Kidney tubule cell (primary cell): Measurements from ENCODE around the gene HNRNPH2.

Source experiments
- DNase-seq: peaks from one replicate; pipeline ENCODE4 v3.0.0-alpha.2; 2018; ENCODE audit warnings: low spot score

HNRNPH2 gene, protein sequence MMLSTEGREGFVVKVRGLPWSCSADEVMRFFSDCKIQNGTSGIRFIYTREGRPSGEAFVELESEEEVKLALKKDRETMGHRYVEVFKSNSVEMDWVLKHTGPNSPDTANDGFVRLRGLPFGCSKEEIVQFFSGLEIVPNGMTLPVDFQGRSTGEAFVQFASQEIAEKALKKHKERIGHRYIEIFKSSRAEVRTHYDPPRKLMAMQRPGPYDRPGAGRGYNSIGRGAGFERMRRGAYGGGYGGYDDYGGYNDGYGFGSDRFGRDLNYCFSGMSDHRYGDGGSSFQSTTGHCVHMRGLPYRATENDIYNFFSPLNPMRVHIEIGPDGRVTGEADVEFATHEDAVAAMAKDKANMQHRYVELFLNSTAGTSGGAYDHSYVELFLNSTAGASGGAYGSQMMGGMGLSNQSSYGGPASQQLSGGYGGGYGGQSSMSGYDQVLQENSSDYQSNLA

DNA sequence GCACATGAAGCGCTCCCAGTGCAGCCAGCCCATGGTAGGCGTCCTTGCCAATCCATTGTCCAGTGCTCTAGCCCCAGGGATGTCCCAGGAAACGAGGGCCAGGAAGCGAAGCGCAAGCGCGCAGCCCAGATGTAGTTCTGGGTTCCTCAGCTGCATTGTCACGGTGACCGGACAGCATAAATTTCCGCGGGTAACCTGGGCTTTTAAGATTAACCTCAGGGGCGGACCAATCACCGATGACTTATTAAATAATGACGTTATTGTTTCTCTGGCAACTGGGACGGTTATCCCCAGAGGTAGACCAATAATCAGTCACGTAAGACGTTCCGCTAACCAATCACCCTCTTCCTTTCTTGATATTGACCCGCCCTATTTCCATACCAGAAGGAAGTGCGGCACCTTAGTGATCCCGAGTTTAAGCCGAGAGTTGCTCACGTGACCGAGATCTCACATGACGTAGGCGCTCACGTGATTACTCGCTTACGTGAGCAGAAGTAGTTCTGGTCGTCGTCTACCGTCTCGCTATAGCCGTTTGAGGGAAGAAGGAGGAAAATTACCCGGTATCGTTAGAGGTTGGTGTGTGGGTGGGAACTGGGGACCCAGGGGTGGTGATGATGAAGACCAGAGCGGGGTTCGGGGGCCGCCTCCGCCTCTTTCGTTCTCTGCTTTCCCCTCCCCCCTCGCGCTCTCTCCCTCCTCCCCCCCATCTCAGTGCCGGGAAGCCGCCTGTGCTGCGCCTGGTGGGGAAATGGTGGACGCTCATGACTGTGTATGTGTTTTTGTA lies at the start of gene HNRNPH2, which contains the start of gene GLA:
Gene HNRNPH2, plus strand, starts transcription at position 475 of the 784 bp plus-strand sequence. CDS start 3,767 bp downstream, outside the sequence.
Gene GLA, minus strand, starts transcription at position 178 of the 784 bp plus-strand sequence. Its CDS starts 22 bp downstream, at position 156.
- peak; percentile 98 for DNase-seq

DNA sequence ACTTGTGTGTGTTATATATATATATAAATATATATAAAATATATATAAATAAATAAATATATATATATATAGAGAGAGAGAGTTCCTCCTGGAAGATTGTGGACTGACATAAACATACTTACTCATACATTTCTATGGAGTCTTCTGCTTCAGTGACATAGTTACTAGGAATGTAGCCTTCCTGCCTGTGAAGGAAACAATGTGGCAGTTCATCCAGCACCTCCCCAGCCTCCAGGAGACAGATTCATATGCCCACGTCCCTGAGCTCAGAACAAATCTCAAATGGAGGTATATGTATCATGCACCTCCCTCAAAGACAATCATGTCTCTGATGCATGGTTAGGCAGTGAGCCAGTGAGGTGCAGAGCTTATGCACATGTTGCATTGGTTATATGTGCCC lies 48.1 kb upstream of the HNRNPH2 start:
- DNase-seq = peak; percentile 39

DNA sequence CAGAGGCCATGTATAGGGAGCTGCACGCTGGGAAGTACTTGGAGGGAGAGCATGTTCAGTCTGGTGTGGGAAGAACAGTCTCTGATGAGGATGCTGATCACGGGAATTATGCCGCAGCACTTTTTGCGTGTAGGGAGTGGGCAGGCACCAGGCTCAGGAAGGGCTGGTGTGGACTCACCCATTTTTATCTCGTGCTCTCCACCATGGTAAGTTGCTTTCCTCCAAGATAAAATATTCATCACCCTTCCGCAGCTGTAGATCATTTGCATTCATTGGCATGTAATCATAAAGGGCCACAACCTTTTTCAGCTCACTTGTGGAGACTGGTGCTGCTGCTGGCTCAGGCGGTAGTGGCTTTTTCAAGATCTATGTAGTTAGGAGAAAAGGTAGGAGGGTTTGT lies 47.6 kb upstream of the HNRNPH2 start:
- DNase-seq = no peak

DNA sequence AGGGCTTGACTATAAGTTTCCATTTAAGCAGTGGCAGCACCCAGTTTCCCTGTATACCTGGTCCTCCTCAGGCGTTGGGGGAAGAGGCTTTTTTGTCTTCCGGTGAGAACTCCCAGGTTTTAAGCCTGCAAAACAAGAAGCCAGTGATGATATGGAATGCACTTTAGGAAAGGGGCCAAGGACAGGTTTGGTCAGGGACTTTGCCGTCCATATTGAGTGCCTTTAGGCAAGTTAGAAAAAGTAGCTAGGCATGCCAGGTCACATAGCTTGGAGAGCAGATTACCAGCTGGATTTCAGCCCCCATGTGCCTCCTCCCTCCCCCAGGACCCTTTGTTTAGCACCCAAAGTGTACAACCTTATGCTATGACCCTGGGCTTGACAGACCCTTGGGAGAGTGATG lies 45.9 kb upstream of the HNRNPH2 start:
- no peak for DNase-seq

DNA sequence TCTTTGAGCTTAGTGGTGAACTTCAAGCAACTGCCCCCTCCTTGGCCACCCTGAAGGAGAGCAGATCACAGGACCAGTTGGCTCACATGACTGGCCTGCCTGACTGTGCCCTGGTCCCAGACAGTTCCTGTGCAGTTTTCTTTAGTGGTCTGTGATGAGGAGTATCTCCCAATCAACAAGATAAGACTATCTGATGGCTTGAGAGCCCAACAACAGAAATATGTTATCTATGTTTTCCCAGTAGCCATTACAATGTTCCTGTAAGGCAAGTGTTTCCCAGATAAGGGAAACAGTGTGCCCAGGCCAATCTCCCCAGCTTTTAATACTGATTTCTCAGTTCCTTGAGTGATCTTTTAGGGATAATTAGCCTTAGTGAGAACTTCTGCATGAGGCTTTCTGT lies 45.3 kb upstream of the HNRNPH2 start:
- no peak for DNase-seq

DNA sequence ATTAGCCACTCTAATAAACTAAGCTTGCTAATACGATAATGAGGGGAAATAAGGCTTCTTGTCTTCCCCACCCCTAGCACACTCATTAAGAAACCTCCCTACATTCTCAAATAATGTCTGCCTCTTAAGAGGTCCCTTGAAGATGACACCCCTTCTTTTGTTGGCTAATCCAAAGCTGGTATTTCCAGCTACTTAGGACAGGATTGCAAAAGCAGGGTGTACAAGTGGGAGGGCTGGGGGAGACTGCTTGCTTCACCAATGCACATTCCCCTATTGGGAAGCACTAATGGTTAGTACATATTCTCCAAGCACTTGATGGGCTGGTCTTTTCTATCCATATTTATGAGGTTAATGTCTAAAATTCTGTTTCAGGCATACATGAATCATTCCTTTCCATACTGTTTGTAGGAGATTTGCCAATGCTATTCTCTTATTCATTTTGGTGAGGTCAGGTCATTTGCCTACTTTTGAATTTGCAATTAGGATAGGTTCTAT lies 42.7 kb upstream of the HNRNPH2 start:
- no peak for DNase-seq

DNA sequence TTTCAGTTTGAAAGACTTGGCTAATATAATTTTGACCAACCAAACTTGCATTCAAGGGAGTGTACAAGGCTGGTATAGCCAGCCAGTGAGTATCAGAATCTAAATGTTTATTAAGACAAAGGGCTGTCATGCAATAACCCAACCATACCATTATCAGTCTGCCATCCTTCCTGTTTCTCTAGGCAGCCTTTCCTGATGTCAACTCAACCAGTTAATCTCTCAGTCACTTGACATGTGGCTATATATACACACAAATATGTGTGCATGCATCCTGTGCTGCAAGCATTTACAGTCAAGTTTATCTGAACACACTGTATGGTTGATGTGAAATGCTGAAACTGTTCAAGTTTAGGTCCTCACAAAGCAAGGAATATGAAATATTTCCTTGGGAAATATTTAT lies 39.2 kb upstream of the HNRNPH2 start:
- DNase-seq = no peak

DNA sequence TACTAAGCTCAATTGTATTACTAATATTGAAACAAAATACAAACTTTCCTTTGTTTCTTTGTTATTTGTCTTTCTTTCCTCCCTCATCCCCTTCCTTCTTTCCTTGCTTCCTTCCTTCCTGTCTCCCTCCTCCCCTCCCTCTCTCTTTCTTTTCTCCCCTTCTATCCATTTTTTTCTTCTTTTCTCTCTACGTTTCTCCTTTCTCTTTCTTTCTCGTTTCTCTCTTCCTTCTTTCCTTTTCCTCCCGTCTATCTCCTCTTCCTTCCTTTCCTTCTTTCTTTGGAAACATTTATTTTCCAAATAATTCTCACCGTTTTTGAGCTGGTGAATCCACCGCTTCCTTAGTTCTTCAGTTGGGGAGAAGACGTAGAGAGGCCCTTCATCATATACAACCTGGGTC lies 38.3 kb upstream of the HNRNPH2 start:
- DNase-seq = no peak

DNA sequence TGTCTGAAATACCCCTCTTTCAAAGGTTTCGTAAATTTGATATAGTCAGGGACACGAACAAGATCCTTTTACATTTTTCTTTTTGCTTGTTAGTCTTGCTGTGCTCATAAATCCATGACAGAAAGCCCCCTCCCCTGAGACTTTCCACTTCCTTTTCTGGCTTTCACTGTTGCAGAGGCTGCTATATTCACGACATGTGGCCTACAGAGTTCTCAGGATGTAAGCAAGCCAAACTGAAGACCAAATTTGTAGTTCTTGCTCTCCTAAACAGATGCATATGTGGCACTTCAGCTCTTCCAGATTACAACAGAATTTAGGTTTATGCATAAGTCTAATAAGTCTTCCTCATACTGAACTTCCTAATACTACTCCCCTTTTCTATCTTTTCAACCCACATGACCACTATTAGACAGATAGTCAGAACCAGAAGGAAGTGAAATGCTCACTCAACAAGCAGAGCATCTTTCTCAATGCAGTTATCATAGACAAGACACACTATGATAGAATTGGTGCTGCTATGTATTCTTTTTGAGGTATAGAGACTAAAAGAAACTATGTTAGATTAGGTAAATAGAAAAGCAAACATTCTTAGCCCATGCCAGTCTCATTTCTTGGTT lies 37.0 kb upstream of the HNRNPH2 start:
- DNase-seq = no peak

DNA sequence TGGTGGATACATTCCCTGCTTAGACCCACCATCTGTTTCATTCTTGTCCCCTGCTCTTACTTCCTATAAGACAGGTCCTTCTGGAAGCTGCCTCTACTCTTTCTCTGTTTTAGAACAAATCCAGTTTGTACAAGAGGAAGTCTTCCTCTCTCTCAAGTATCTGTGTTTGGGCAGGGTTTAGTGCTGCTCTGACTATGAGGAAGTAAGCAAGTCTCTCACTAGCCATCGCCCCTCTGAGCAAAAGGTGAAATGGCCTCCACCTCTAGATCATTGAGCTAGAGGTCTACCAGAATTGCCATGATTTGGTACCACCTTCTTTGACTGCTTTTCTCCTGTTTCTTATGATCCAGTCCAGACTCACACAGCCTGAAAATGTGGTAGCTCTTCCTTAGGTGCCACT lies 30.5 kb upstream of the HNRNPH2 start:
- no peak for DNase-seq

DNA sequence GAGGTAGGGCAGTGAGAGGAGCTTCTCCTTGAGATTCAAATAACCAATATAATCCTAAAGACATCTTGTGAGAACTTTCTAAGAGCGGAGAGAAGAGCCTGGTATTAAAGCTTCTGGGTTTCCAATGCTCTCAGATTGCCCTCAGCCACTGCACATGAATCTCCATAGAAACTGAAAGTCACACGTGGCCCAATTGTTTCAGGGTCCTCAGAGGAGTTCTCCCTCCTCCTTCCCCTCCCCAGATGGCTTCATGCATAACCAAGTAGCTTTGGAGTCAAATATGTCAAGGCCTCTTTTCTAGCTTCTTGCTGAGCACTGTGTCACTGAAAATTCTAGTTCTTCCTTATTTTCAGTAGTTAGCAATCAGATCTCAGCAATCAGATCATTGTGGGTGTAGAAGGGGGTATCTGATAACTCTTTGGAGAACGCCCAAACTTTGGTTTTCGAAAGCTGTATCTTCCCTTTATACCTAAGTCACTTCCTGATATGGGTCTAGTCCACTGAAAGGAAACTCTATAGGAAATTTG lies 24.3 kb upstream of the HNRNPH2 start:
- DNase-seq = no peak

DNA sequence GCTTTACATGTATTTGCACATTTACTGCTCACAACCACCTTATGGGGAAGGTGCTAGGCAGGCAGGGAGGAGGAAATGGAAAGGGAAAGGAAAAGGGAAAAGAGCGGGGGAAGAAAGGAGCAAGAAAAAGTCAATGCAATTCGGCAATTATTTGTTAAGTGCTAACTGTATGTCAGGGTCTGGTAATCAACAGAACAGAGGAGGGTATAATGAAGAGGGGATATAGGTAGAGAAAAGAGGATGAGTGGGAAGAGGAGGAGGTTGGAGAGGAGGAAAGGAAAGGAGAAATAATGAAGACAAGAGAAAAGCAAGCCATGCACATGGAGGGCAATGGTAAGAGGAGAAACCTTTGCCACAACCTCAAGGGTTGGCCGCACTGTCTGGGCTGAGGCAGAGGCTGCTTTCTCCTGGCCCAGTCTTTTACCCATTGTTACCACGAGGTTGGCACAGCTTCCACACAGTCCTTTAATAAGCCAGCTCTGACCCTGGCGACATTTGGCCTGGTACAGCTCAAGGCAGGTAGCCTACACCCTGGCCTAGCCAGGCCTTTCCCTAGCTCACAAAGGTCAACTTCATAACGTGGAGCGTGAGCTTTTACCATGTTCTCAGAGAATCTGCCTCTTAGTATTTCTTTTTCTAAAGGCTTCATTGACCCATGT lies 22.9 kb upstream of the HNRNPH2 start:
- no peak for DNase-seq

DNA sequence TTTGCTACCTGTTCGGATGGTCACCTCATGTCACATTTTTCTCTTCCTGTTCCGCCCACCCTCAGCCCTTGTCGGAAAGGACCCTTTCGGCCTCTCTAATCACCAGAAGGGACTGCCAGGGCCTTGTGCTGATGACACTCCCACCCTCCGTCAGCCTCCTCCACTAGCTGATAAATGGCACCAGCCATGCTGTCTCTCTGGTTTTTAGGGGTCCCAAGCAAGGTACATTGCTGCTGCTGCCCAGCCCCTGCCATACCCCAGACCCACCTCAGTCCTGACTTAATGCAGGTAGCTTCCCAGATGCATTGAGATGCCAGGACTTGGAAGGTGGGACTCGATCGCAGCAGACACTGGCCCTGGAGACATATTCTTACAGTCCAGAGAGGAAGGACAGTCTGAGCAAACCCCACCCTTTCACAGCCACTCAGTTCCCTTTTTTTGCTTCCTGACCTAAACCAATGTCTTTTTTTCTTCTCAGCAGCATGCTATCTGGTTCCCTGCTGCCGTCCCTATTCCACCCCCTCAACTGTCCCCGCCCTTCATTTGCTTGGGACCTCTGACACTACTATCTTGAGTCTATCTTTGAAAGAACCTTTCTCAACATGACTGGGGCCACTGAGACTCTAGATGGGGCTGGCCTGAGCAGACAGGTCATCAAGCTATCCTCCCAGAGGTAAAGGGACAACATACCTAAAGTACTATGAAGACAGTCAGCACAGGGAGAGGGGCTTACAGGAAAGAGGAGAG lies 22.1 kb upstream of the HNRNPH2 start, which contains the start of gene BTK:
Gene BTK, minus strand, starts transcription at position 397 of the 747 bp plus-strand sequence. CDS start 10,907 bp downstream, outside the sequence.
- no peak for DNase-seq

DNA sequence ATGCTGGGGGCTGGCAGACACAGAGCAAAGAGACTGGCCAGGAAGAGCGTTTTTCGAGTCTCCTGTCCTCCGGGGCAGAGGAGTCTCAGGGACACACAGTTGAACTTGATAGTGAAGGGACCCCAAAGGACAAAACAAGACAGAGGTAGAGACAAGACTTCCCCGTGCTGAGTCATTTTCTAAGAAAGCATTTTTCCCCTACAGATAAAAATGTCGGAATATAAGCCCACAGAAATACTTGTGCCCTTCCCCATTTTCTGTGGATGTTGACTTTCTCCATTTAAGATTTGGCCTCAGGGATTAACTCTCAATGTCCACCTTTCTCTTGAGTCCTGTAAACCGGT lies 21.5 kb upstream of the HNRNPH2 start:
- DNase-seq = no peak

DNA sequence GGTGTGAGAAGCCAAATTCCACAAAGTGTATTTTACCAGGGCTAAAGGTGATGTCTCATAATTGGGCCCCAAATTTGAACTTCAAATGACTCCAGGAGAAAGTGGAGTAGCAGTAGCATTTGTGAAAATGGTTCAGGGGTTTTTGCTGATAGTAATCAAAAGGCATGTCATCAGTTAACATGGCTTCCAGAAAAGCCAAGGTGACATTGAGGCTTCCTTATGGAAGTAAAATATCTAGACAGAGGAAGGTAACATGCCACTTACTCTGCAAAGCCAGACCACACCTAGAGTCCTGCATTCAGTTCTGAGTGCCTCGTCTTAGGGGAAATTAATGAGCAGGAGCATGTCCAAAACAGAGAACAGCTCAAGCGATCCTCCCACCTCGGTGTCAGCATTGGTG lies 19.4 kb upstream of the HNRNPH2 start:
- no peak for DNase-seq

DNA sequence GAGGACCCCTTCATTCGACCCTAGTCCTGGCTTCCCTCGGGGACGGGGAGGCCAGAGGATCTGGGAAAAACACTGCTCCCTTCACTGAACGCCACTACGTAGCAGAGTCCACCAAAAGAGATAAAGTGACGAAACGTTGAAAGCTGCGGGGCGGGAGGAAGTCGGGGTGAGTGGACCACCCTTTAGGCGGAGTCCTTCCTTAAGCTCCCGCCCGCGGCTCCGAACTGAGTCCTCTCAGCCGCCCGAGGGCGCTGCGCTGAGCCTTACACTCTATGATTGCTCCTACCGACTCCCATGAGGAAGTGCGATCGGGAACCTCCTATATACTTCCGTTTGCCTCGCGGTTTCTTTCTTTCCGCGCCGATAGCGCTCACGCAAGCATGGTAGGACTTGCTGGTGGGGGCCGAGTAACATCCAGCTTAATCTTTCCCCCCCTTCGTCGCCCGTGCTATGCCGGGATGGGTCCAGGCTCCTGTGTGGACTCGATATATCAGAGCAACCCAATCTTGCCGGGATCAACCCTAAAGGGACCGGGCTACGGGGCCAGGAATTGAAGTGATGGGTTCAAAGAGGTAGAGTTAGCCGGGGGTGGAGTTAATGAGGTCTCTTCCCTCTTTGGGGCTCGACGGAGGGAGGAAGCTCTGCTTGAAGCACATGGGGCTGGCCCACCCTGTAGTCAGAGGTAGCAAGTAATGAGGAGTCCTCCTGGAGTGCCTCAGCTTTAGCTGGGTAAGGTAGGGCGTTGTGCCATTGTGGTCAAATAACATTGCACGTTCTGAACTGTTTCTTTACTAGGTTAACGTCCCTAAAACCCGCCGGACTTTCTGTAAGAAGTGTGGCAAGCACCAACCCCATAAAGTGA lies 17.1 kb upstream of the HNRNPH2 start, which contains the start of gene RPL36A:
Gene RPL36A, plus strand, starts transcription at position 348 of the 862 bp plus-strand sequence. Its CDS starts 33 bp downstream, at position 381.
- DNase-seq = peak; percentile 90

DNA sequence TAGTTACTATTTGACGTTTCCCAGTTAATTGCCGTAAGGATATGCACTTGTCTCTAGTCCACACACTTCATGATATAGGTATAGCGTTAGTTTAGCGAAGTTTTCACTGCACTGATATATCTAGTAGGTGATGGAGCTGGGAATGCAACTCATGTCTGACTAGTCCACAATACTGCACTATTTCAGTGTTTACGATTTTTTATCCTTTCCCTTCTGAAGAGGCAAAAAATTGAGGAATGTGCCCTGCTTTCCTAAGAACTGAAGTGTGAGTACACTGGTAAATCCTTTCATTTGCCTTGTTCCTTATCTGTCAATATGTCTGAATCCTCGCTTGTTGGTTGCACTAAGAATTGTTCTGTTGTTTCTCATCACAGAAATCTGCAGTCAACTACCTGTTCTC lies 16.2 kb upstream of the HNRNPH2 start:
- no peak for DNase-seq

DNA sequence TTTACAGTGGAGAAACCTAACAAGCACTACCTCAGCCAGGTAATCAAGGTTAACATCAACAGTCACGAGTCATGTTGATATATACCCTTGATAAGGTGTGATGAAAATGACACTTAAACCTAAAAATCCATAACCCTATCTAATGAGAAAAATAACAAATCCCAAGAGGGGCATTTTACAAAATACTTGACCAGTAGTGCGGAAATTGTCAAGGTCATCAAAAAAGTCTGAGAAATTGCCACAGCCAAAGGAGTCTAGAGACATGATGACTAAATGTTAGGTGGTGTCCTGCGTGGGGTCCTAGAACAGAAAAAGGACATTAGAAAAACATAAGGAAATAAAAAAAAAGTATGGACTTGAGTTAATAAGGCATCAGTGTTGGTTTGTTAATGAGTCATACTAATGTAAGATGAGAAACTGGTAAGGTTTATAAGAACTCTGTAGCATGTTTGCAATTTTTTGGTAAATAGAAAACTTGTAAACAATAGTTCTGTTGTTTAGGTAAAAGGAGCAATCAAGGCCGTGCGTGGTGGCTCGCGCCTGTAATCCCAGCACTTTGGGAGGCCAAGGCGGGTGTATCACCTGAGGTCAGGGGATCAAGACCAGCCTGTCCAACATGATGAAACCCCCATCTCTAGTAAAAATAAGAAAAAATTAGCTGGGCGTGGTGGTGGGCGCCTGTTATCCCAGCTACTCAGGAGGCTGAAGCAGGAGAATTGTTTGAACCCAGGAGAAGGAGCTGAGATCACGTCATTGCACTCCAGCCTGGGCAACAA lies 14.3 kb upstream of the HNRNPH2 start:
- DNase-seq = no peak

DNA sequence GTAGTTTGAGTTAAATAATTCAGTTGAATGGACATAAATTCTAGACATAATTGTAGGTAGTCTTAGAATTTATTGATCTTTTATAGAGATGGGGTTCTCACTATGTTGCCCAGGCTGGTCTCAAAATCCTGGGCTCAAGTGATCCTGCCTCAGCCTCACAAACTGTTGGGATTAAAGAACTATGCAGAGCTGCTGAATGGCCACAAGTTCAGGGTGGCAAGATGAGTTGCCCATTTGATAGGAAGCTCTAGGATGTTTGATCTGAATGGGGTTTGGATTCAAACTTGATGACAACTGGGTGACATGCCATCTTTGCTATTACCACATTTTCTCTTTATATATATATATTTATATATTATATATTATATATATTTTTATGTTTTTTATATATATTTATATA lies 13.7 kb upstream of the HNRNPH2 start:
- DNase-seq = no peak
